ENCODE measurements around the gene DNAJC13.
"Not testable (repeated sequence)": the region's sequence is repeated elsewhere in the genome, so short reads cannot be mapped to it uniquely, and the experiment has no call there.

Gene DNAJC13

GRCh38 chr3:132545471-132545870 lies 128.2 kb downstream of the DNAJC13 start:
- DNase-seq (ENCODE audit: low spot score): no peak

DNA sequence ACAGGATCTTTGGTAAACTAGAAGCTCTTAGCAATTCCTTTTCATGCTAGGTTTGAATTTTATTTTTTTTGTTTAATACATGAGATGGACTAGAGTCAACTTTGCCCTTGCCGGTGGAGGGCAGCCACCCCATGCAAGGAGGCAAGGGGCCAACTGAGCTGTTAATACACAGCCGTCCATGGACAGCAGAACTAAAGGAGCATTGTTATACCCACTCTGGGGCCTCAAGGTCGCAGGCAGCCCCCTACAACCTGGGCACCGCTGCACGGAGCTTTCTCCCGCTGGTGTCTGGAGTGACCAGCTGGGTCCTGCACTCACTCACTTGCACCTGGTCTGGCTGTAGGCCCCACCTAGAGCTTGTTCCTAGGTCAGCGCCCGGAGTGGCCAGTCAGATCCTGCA lies 131.9 kb downstream of the DNAJC13 start:
- no peak for DNase-seq (ENCODE audit: low spot score)

- no peak for DNase-seq (ENCODE audit: low spot score)
Measured at GRCh38 chr3:132549890-132550578, 132.7 kb downstream of the DNAJC13 start.

DNA sequence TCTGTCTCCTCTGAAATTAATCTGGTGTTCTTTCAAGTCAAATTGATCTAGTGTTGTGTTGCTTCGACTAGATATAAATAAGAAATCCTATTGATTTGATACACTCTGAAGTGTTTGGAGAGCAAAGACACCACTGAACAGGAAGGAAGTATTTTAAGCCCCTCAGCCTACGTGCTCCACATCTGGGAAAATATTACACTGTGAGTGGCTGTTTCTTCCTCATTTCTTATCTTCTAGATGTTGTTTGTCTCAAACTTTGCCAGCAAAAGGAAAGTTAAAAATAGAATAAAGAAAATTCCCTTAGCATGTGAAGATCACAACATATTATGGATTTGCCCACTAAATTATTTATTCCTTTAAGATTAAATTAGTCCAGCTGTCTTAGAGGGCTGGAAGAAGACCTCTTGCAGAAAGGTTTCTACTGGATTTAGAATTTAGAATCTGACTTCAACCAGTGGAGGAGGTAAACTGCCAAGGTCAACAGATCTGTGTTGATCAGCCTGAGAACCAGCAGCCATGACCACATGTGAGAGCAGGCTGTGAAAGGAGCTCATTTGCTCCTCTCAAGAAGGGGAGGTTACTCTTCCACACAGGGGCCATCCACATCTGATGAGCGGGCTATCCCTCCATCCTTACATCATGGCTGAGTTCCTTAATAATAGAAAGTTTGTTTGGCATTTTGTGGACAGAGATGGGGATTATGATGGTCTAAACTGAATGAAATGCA lies 133.4 kb downstream of the DNAJC13 start:
- no peak for DNase-seq (ENCODE audit: low spot score)

GRCh38 chr3:132553826-132554225 lies 136.5 kb downstream of the DNAJC13 start:
- DNase-seq (ENCODE audit: low spot score): no peak

GRCh38 chr3:132554437-132554836 lies 137.1 kb downstream of the DNAJC13 start:
- no peak for DNase-seq (ENCODE audit: low spot score)

GRCh38 chr3:132555306-132556035 lies 138.2 kb downstream of the DNAJC13 start:
- DNase-seq (ENCODE audit: low spot score): no peak

DNA sequence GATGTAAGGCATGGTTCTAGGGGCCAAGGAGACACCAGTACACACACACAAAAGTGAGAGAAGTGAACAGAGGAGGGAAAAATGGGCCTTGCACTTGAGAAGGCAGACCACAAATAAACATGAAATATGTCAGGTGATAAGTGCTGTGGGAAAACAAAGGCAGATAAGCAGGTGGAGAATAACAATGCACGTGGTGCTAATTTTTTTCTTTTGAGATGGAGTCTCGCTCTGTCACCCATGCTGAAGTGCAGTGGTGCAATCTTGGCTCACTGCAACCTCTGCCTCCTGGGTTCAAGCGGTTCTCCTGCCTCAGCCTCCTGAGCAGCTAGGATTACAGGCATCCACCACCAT lies 138.7 kb downstream of the DNAJC13 start:
- not testable (repeated sequence) for DNase-seq (ENCODE audit: low spot score)

DNA sequence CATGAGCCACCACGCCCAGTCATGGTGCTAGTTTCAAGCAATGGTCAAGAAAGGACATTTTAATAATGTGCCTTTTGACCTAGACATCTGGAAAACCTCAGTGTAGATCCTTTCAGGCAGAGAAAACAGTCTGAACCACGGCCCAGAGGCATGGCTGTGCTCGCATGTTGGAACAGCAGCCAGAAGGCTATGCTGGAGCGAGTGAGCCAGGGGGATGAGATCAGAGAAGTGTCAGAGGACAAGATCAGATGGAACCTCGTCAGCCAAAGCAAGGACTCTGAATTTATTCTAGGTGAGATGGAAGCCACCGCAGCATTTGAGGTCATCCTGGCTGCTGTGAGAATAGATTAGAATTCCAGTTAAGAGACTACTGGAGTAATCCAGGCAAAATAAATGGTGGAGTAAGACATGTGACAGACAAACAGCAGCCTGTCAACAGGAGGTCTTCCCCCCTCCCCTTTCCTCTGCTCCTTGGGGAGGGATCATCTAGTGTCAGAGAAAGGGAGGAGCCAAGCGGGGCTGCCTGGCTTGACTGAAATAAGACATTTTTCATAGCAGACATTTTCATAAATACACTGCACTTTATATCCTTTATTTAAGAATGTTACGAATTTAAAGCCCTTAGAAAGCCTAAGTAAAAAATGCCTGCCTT lies 139.3 kb downstream of the DNAJC13 start:
- no peak for DNase-seq (ENCODE audit: low spot score)

GRCh38 chr3:132561003-132561402 lies 143.7 kb downstream of the DNAJC13 start:
- no peak for DNase-seq (ENCODE audit: low spot score)

DNA sequence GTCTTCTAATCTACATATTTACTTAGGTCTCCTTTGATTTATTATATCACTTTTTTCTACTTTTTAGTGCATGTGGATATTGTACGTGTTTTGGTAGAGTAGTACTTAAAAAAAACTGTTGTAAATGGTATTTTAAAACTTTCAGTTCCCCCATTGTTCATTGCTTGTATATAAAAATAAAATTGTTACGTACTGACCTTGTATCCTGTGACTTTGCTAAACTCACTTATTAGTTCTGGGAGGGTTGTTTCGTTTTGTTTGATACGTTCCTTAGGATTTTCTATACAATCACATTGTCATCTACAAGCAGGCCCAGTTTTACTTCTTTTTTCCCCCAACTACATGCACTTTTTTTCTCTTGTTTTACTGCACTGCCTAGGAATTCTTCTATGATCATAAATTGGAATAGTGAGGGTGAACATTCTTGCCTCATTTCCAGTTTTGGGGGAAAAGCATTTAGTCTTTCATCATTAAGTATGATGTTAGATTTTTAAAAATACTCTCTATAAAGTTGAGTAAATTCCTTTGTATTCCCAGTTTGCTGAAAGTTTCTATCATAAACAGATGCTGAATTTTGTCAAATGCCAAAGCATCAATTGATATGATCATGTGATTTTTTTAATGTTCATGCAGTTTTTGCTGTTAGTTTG lies 146.2 kb downstream of the DNAJC13 start:
- no peak for DNase-seq (ENCODE audit: low spot score)

GRCh38 chr3:132564070-132564465 lies 146.8 kb downstream of the DNAJC13 start:
- no peak for DNase-seq (ENCODE audit: low spot score)

DNA sequence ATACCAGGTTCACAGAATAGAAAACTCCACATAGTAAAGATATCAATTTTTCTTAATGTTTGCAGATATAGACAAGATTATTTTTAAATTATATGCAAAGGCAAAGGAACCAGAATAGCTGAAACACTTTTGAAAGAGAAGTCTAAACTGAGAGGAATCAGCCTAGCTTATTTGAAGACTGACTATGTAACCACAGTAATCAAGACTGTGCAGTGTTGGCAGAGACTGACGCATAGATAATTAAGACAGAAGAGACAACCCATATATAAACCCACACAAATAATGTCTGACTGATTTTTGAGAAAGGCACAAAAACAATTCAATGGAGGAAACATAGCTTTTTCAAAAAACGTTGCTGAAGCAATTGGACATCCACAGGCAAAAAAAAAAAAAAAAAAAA lies 151.1 kb downstream of the DNAJC13 start:
- DNase-seq (ENCODE audit: low spot score): no peak

DNA sequence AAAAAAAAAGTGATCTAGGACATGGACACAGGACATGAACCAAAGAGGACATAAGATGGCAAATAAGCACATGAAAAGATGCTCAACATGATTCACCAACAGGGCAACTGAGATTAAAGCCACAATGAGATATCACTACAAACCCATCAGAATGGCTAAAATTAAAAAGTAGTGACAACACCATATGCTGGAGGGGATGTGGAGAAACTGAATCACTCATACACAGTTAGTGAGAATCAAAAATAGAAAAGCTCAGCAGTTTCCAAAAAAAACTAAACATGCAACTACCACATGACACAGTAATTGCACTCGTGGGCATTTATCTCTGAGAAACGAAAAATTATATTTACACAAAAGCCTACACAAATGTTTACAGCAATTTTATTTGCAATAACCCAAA lies 151.9 kb downstream of the DNAJC13 start:
- no peak for DNase-seq (ENCODE audit: low spot score)

GRCh38 chr3:132569580-132569979 lies 152.3 kb downstream of the DNAJC13 start:
- DNase-seq (ENCODE audit: low spot score): no peak

GRCh38 chr3:132570016-132570415 lies 152.7 kb downstream of the DNAJC13 start:
- DNase-seq (ENCODE audit: low spot score): no peak

DNA sequence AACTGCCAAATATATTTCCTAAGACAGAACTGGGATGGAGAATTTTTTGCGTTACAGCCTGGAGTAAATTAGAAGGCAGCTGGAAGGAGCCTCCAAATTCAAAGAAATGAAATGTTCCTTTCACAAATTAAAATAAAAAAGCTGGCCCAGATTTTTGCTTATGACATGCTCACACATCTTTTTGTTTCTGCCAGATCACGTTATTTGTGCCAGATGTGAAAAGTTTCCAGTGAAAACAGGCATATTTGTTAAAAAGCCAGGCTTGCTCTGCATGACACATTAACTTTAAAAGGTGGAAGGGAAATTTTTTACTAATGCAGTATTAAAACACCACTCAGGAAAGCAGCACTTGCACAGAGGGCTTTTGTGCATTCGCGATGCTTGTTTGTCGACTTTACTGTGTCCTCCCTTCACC lies 156.5 kb downstream of the DNAJC13 start:
- DNase-seq (ENCODE audit: low spot score): no peak

GRCh38 chr3:132587401-132587800 lies 170.1 kb downstream of the DNAJC13 start:
- no peak for DNase-seq (ENCODE audit: low spot score)
